ENCODE data around the gene EHMT2. TPM values are rescaled to one million over a fixed set of nuclear protein-coding genes. Genes with fewer than 3 reads are reported as not detected.

The EHMT2 gene
- polyA plus RNA-seq, 1 donor (not counting 4 experiments of a cell fraction or from before 2014, with no cell fraction given): 17.7 TPM

- Histone ChIP-seq H3K4me2 (ENCODE audit: control insufficient read depth, extremely low read depth, insufficient read depth, low read depth, low read length) (no peak overlapping the region), H2AFZ (ENCODE audit: control insufficient read depth, low read length) (no peak overlapping the region), H3K9me1 (ENCODE audit: control insufficient read depth, extremely low read depth, insufficient read depth, low read length) (no peaks in the 10 kb centered on the region), H3K9ac (ENCODE audit: control insufficient read depth, extremely low read depth, insufficient read depth, low read length) (no peak overlapping the region), H4K20me1 (ENCODE audit: control insufficient read depth, extremely low read depth, insufficient read depth, low read length) (no peaks in the 10 kb centered on the region), H3K27ac (ENCODE audit: control insufficient read depth, insufficient read depth, low read length) (no peak overlapping the region), H3K9me3 (ENCODE audit: control insufficient read depth, low read depth, low read length) (no peaks in the 10 kb centered on the region), H3K4me3 (ENCODE audit: control insufficient read depth in 2 of 3, extremely low read depth in 1 of 3, insufficient read depth in 2 of 3, low read depth in 1 of 3, low read length in 3 of 3) (no peak overlapping the region), H3K27me3 (ENCODE audit: control insufficient read depth, extremely low read depth, insufficient read depth, low read length) (no peaks in the 10 kb centered on the region), H3K36me3 (ENCODE audit: control insufficient read depth in 2 of 2, extremely low read depth in 1 of 2, insufficient read depth in 2 of 2, low read length in 2 of 2) (peaks cover 16 to 25% of the 10 kb centered on the region in 2 experiments), H3K79me2 (ENCODE audit: control insufficient read depth, insufficient read depth, low read length) (no peaks in the 10 kb centered on the region), H3K4me1 (ENCODE audit: control insufficient read depth, extremely low read depth, insufficient read depth, low read length) (peaks cover 4% of the 10 kb centered on the region)
- no peak for FAIRE-seq
- dilution Hi-C loops (cut with MboI; ENCODE audit: extremely low pct_ligation_motif_present, low sequenced_read_pairs): no loop called here
- no peak for TF ChIP-seq EZH2 (IDR thresholded peaks at IDR 0.05; ENCODE audit: low read length)
- TF ChIP-seq CTCF (optimal IDR thresholded peaks at IDR 0.05 in 1 of 3, IDR thresholded peaks at IDR 0.05 in 1 of 3, conservative IDR thresholded peaks at IDR 0.05 in 1 of 3; ENCODE audit: extremely low read depth in 1 of 3, insufficient read depth in 2 of 3, low read length in 3 of 3): no peak
- DNase-seq (ENCODE audit: low read depth, low spot score): no peak
These were observed 16.9 kb downstream of the EHMT2 start for GRCh38 chr6:31880616-31881015.

- FAIRE-seq: no peak
- Histone ChIP-seq H4K20me1 (ENCODE audit: control insufficient read depth, extremely low read depth, insufficient read depth, low read length) (no peaks in the 10 kb centered on the region), H3K36me3 (ENCODE audit: control insufficient read depth in 2 of 2, extremely low read depth in 1 of 2, insufficient read depth in 2 of 2, low read length in 2 of 2) (peaks cover 16 to 22% of the 10 kb centered on the region in 2 experiments), H3K4me1 (ENCODE audit: control insufficient read depth, extremely low read depth, insufficient read depth, low read length) (peaks cover 4% of the 10 kb centered on the region), H3K79me2 (ENCODE audit: control insufficient read depth, insufficient read depth, low read length) (no peaks in the 10 kb centered on the region), H3K4me2 (ENCODE audit: control insufficient read depth, extremely low read depth, insufficient read depth, low read depth, low read length) (no peak overlapping the region), H3K4me3 (ENCODE audit: control insufficient read depth in 2 of 3, extremely low read depth in 1 of 3, insufficient read depth in 2 of 3, low read depth in 1 of 3, low read length in 3 of 3) (no peak overlapping the region), H3K9me3 (ENCODE audit: control insufficient read depth, low read depth, low read length) (no peaks in the 10 kb centered on the region), H3K9ac (ENCODE audit: control insufficient read depth, extremely low read depth, insufficient read depth, low read length) (no peak overlapping the region), H2AFZ (ENCODE audit: control insufficient read depth, low read length) (no peak overlapping the region), H3K27ac (ENCODE audit: control insufficient read depth, insufficient read depth, low read length) (no peak overlapping the region), H3K9me1 (ENCODE audit: control insufficient read depth, extremely low read depth, insufficient read depth, low read length) (no peaks in the 10 kb centered on the region), H3K27me3 (ENCODE audit: control insufficient read depth, extremely low read depth, insufficient read depth, low read length) (no peaks in the 10 kb centered on the region)
- DNase-seq (ENCODE audit: low read depth, low spot score): no peak
- dilution Hi-C loops (cut with MboI; ENCODE audit: extremely low pct_ligation_motif_present, low sequenced_read_pairs): no loop called here
- TF ChIP-seq EZH2 (IDR thresholded peaks at IDR 0.05; ENCODE audit: low read length) (no peak), CTCF (optimal IDR thresholded peaks at IDR 0.05 in 1 of 3, IDR thresholded peaks at IDR 0.05 in 1 of 3, conservative IDR thresholded peaks at IDR 0.05 in 1 of 3; ENCODE audit: extremely low read depth in 1 of 3, insufficient read depth in 2 of 3, low read length in 3 of 3) (no peak)
These were observed 17.6 kb downstream of the EHMT2 start for GRCh38 chr6:31879901-31880300.
